Right lobe of liver (tissue), 4 donors: ENCODE results near the gene ACSL5.
A peak's percentile ranks its signal among the peaks of the same experiment; 100 is the strongest.

Source experiments
- CTCF ChIP-seq, 4 donors: fragments of 200-600 bp in 3 of 4; fragments of 450-650 bp in 1 of 4; IDR thresholded peaks; one replicate each; pipeline versions ENCODE4 v1.5.1 to v1.8.0; 2016 to 2022; ENCODE audit warnings: antibody characterized with exemption in 4 of 4, mild to moderate bottlenecking in 2 of 4
- POLR2A ChIP-seq: fragments of 450-650 bp; IDR thresholded peaks from one replicate; pipeline ENCODE4 v1.6.1; 2017; ENCODE audit warnings: antibody characterized with exemption, mild to moderate bottlenecking
- donor health status: DM: no; HTN: no; CAD: no.
- donor health status: DM: no; HTN: no; CAD: no.
- donor health status: DM: no; HTN: yes; CAD: no.

GRCh38 chr10:112375721-112376395 is 1.9 kb downstream of the ACSL5 start:
- peak in 2 of 4 donors; percentile 9 to 10 for TF ChIP-seq CTCF (IDR thresholded peaks at IDR 0.05)
- peak; percentile 48 for TF ChIP-seq POLR2A
